Ammon's horn (tissue), 1 donor: ENCODE data around the gene RNF11.
"Not testable (repeated sequence)": the region's sequence is repeated elsewhere in the genome, so short reads cannot be mapped to it uniquely, and the experiment has no call there.

Experiments
- DNase-seq: peaks from one replicate; pipeline ENCODE4 v3.0.0-alpha.2; 2016; ENCODE audit warnings: low spot score

The RNF11 gene

GRCh38 chr1:51228471-51228870 is 7.6 kb upstream of the RNF11 start:
- not testable (repeated sequence) for DNase-seq

DNA sequence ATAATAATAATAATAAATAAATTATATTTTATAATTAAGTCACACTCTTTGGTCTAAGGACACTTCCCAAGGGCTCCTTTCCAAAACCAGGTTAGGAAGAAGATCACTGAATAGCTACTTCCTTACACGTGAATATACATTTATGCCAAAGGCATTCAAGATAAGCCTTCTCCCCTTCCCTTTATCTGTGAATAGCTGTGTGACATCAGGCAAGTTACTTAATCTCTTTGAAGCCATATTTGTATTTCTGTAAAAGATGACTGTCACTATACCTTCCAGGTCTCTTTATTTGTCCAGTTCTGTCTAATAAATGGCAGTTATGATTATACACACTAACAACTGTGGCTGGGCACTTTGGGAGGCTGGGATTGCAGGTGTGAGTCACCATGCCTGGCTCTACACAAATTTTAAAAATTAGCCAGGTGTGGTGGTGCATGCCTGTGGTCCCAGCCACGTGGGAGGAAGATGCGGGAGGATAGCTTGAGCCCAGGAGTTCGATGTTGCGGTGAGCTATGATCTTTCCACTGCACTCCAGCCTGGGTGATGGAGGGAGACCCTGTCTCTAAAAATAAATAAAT is 5.5 kb upstream of the RNF11 start:
- DNase-seq, result no peak

DNA sequence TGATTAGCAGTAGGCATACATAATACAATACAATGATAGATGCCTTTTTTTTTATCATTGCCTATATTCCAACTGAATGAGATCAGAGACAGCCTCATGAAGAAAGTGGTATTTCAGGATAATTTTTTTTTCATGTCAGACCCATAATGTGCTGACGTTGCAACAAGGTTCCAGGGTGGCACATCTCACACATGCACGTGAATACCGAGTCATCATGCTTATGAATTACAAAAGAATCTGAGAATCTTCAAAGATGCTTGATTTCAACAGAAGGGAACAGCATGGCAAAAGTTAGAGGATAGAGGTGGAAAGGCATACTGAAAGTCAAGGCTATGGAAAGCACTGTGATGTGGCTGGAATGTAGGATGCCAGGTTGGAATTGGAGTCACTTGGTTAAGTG is 5.0 kb upstream of the RNF11 start:
- no peak for DNase-seq

DNA sequence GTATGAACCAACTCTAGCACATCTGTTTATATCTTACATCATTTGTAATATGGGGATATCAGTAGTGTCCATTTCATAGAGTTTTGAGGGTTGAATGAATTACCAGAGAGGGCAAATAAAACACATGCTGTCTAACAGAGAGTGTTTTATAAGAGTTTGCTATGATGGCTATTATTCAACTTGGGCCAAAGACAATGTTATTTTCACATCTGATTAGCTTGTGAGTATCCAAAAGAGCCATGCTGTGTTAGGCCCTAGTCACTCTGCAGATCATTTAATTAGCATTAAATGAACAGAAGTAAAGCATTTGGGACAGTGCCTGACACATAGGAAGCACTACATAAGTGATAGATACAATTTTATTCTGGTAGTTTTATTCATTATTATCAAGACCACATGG is 4.2 kb upstream of the RNF11 start:
- no peak for DNase-seq

GRCh38 chr1:51234236-51234635 is 1.8 kb upstream of the RNF11 start:
- DNase-seq, result not testable (repeated sequence)

DNA sequence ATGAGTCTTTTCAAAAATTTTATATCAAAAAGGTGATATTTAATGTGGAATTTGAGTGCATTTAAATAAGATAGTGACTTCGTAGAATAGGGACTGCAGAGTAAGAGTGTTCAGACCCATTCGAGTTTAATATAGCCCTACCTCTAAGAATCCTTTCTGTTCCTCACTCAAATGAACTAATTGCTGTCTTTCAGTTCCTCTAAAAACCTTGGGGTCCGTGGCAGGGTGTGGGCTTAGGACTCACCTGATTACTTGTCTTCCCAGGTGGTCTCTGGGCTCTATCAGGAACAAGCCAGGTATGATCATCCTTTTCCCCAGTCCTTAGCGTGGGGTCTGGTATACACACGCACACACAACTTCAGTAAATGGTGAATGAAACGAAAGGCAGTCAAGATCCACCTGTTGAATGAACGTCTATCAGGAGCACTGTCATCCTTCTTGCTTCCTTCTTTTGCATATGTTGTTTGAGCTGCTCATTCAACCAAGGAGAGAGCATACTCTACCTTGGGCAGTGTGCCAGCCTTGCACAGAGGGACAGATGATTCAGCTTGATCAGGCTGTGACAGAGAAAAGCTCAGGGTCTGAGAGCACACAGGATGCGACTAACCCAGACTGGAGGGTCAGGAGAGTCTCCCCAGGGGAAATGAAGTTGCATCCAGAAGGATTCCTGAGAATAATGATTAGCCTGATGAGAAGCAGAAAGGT is 1.2 kb upstream of the RNF11 start:
- DNase-seq, result peak; percentile 66

DNA sequence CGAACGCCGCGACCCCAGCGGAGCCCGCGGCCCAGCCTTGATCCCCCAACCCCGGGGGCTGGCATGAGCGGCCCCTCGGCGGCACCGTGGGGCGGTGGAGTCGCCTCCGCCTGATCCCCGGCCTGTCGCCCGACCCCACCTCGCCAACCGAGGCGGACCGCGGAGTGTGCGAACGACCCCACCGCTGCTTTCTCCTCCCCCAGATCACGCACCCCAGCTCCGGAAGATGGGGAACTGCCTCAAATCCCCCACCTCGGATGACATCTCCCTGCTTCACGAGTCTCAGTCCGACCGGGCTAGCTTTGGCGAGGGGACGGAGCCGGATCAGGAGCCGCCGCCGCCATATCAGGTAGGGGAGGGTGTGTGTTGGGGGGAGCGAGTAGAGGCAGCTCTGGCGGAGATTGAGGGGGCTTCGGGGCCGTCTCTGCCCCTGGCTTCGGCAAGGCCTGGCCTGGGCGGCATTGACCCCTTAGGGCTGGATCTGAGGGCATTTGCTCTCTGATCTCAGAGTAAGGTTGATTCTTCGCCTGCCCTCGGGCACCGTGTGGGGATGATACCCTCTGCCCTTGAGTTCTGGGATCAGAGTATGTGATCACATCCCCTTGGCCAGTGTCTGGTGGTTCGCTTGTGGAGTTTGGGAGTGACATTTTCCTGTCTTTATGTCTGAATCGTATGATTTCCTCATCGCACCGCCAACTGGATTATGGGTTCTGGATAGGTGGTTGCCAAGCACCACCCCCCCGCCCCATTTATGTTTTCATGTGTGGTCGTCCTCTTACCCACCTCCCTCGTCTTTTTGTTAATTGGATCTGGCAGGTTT is 668 bp downstream of the RNF11 start:
- DNase-seq, result peak; percentile 43

DNA sequence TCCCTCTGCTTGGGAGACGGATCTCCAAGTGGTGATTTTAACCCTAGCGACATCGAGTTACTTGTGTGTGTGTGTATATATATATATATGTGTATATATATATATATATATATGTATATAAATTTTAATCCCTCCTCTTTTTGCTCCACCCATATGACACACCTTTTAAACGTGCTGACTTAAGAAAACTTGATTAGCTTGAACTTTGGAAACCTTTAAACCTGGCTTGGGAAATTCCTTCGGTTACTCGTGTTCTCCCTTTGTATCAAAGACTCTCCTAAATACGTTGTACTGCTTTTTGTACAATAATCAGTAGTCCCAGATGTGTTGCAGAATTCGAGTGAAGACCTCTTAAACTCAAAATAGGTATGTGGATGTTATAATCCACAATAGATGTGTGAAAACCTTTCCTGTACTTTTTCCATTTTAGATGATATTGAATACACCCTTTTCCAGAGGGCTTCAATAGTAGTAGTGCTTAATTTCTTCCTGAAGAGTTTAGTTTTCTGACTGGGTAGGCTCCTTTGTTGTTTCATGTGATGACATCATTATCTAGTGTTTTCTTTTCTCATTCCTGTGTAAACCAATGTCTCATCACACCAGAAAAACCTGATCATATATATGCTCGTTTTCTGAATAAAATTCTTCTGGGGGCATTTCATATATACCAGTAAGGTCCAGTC is 1.4 kb downstream of the RNF11 start:
- DNase-seq, result no peak

- peak; percentile 17 for DNase-seq
Measured at GRCh38 chr1:51238034-51238403, 1.9 kb downstream of the RNF11 start.

- DNase-seq, result no peak
Measured at GRCh38 chr1:51240084-51240483, 4.0 kb downstream of the RNF11 start.

DNA sequence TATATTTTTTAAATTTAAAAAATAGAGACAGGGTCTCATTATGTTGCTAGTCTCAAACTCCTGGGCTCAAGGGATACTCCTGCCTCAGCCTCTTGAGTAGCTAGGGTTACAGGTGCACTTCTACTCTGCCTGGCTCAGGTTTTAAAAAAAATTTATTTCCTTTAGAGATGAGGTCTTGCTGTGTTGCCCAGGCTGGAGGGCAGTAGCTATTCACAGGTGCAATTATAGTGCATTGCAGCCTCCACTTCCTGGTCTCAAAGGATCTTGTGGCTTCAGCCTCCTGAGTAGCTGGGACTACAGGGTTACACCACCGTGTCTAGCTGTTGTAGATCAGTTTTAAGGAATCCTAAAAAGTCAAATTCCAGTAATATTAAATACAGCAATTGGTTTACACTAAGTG is 5.0 kb downstream of the RNF11 start:
- no peak for DNase-seq

- DNase-seq, result no peak
Measured at GRCh38 chr1:51242546-51242945, 6.5 kb downstream of the RNF11 start.

- no peak for DNase-seq
Measured at GRCh38 chr1:51247022-51247421, 10.9 kb downstream of the RNF11 start.

DNA sequence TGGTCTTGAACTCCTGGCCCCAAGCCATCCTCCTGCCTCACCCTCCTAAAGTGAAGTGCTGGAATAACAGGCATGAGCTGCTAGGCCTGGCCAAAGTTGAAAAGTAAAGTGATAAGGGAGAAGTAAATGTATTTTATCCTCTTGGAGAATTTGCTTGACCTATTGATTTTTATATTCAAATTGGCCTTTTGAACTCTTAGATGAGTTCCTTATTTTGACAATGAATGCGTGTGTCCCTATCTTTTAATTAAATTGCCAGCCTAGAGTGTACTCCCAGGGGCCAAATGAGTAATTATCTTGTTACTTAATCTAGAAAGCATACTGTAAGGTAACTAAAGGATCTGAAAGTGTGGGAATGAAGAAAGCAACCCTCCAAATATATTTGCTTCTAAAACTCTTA is 11.4 kb downstream of the RNF11 start:
- DNase-seq, result no peak

DNA sequence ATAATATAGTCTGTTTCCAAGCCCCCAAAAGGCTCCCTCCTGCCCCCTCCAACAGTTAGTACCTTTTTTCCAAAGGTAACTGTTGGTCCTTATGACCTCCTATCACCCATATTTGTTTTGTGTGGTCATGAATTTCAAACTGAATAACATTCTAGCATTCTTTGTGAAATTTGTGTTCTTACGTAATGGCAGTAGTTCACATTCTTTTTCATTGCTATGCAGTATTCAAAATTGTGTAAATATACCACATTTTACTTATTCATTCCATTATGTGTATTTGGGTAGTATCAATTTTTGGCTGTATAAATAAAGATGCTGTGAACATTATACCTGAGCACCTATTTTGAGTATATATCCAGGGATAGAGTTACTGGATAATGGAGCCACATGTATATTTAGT is 13.4 kb downstream of the RNF11 start:
- no peak for DNase-seq

DNA sequence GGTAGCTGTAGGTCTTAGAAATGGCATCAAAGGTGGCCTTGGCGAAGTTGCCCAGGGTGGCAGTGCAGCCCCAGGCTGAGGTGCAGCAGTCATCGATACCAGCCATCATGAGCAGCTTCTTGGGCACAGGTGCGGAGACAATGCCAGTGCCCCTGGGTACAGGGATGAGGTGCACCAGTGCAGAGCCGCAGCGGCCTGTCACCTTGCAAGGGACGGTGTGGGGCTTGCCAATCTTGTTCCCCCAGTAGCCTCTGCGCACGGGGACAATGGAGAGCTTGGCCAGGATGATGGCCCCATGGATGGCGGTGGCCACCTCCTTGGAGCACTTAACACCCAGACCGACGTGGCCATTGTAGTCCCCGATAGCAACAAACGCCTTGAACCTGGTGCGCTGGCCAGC is 14.7 kb downstream of the RNF11 start:
- DNase-seq, result not testable (repeated sequence)

DNA sequence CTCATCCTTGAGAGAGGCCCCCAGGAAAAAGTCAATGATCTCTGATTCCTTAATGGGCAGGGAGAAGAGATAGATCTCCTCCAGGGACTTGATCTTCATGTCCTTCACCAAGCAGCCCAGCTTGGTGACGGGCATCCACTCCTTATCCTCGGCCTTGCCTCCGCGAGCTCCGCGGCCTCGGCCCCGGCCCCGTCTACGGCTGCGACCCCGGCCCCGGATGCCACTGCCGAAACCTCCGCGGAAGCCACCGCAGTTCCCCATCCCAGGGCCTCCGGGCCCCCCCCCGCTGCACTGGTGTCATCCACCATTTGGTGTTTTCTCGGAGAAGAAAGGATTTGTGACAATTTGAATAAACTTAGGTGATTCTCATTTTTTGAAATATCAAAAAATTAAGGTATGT is 15.1 kb downstream of the RNF11 start:
- DNase-seq, result not testable (repeated sequence)

DNA sequence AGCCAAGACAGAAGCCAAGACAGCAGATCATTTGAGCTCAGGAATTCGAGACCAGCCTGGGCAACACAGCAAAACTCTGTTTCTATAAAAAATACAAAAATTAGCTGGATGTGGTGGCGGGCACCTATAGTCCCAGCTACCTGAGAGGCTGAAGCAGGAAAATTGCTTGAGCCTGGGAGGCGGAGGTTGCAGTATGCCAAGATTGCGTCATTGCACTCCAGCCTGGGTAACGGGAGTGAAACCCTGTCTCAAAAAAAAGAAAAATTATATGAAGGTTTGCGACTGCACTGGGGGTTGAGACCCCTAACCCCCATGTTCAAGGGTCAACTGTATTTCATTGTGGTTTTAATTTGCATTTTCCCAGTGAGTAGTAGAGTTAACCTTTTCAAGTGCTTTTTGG is 16.3 kb downstream of the RNF11 start:
- no peak for DNase-seq

GRCh38 chr1:51253691-51254090 is 17.6 kb downstream of the RNF11 start:
- no peak for DNase-seq

GRCh38 chr1:51255331-51255730 is 19.3 kb downstream of the RNF11 start:
- DNase-seq, result no peak

- no peak for DNase-seq
Measured at GRCh38 chr1:51263147-51263877, 27.2 kb downstream of the RNF11 start.

- peak; percentile 22 for DNase-seq
Measured at GRCh38 chr1:51264451-51264850, 28.4 kb downstream of the RNF11 start.
